Panc1 (cell line): ENCODE measurements around the gene OR5B2. TPM values are rescaled to one million over a fixed set of nuclear protein-coding genes. Genes with fewer than 3 reads are reported as not detected.

Source experiments
- ATAC-seq: fragments of 200-7000 bp; cut with Tn5 transposase; 2 replicates; pipeline ENCODE4 v1.9.1; 2020; ENCODE audit warnings: mild to moderate bottlenecking, moderate library complexity
- Bru-seq: library from RNA; stranded (reverse); fragments of 400-500 nt; gene quantifications from one replicate; lab custom pipeline; 2021; lab: Mats Ljungman, UMichigan
- BruChase-seq, 2 experiments: library from RNA; stranded (reverse); fragments of 400-500 nt; gene quantifications; one replicate each; lab custom pipeline; 2021; lab: Mats Ljungman, UMichigan
- BruUV-seq: library from RNA; stranded (reverse); fragments of 400-500 nt; replicated peaks from 2 replicates; lab custom pipeline; 2021; lab: Mats Ljungman, UMichigan
- CTCF ChIA-PET: fragments of 300-600 bp; sonication (Branson Sonifier 250); formaldehyde crosslinking; loops from one replicate; lab custom pipeline; 2022; ENCODE audit warnings: antibody characterized with exemption; lab: Charles Lee
- POLR2A ChIA-PET: fragments of 300-600 bp; sonication (Branson Sonifier 250); formaldehyde crosslinking; loops from one replicate; lab custom pipeline; 2022; ENCODE audit warnings: antibody characterized with exemption; lab: Charles Lee
- DNase-seq: peaks from one replicate; pipeline ENCODE4 v3.0.0-alpha.2; 2010; ENCODE audit warnings: low read depth, low spot score
- H3K27ac ChIP-seq: 2 replicates; pipeline ENCODE4 v1.5.1; 2011; ENCODE audit warnings: mild to moderate bottlenecking, low read length, inconsistent platforms
- H3K27me3 ChIP-seq: fragments of 200-500 bp; sonication (Bioruptor generic); 2 replicates; pipeline ENCODE4 v1.6.0; 2014; ENCODE audit warnings: low read length, inconsistent platforms; ENCODE audit not compliant: control insufficient read depth, insufficient read depth
- H3K36me3 ChIP-seq: fragments of 200-500 bp; sonication (Bioruptor generic); 2 replicates; pipeline ENCODE4 v1.5.1; 2014; ENCODE audit warnings: inconsistent platforms, mild to moderate bottlenecking, low read length, moderate library complexity; ENCODE audit not compliant: control insufficient read depth, insufficient read depth
- H3K4me1 ChIP-seq: 2 replicates; pipeline ENCODE4 v1.5.1; 2011; ENCODE audit warnings: inconsistent platforms, mild to moderate bottlenecking, low read length, moderate library complexity; ENCODE audit not compliant: control insufficient read depth, insufficient read depth
- H3K4me3 ChIP-seq, 2 experiments: 2 replicates each; pipeline ENCODE4 v1.5.1; 2011 to 2012; ENCODE audit warnings: low read depth in 2 of 2, low read length in 2 of 2, mild to moderate bottlenecking in 2 of 2, inconsistent platforms in 1 of 2, moderate library complexity in 1 of 2
- H3K9me3 ChIP-seq: fragments of 200-500 bp; sonication (Bioruptor generic); 2 replicates; pipeline ENCODE4 v1.5.1; 2014; ENCODE audit warnings: low read depth, mild to moderate bottlenecking, inconsistent platforms, low read length, moderate library complexity; ENCODE audit not compliant: control insufficient read depth, insufficient read depth
- POLR2AphosphoS5 ChIP-seq: IDR thresholded peaks from 2 replicates; pipeline ENCODE4 v1.6.1; 2012; ENCODE audit warnings: mild to moderate bottlenecking, low read depth, low read length, moderate library complexity
- REST ChIP-seq, 2 experiments: IDR thresholded peaks; 2 replicates each; pipeline ENCODE4 v1.6.1; 2011 to 2012; ENCODE audit warnings: low read depth in 2 of 2, control low read depth in 1 of 2, low read length in 1 of 2, mild to moderate bottlenecking in 1 of 2, moderate library complexity in 1 of 2; ENCODE audit not compliant: insufficient read depth in 1 of 2
- SIN3A ChIP-seq: IDR thresholded peaks from 2 replicates; pipeline ENCODE4 v1.6.1; 2012; ENCODE audit warnings: low read depth, mild to moderate bottlenecking, low read length, moderate library complexity, borderline replicate concordance; ENCODE audit not compliant: insufficient read depth
- TCF7L2 ChIP-seq: IDR thresholded peaks from 2 replicates; pipeline ENCODE4 v1.6.1; 2011; ENCODE audit warnings: mild to moderate bottlenecking, low read depth, low read length, inconsistent platforms
- in situ Hi-C: cut with HindIII; loops from 2 replicates; pipeline ENCODE4 v1.10.0; 2016; ENCODE audit warnings: low sequenced_read_pairs, low pct_unique_long_range_greater_than_20kb
- intact Hi-C: fragments of 100-400 bp; cut with micrococcal nuclease; formaldehyde crosslinking; loops from one replicate; pipeline ENCODE4 v1.10.0; 2022; ENCODE audit not compliant: unreplicated experiment
- long read RNA-seq: library from polyadenylated mRNA; unstranded; transcript quantifications from one replicate; pipeline ENCODE4 v2.0.0, GENCODE V29; 2021; ENCODE audit not compliant: unreplicated experiment
- polyA plus RNA-seq: library from polyadenylated mRNA; unstranded; fragments of >200 nt; gene quantifications from one replicate; pipeline ENCODE4 v1.2.1, GENCODE V29; 2012; ENCODE audit warnings: missing spikeins; ENCODE audit not compliant: insufficient read length
- total RNA-seq: library from RNA; stranded (reverse); gene quantifications from one replicate; pipeline ENCODE4 v1.2.1, GENCODE V29; 2021; ENCODE audit not compliant: unreplicated experiment
- TF ChIP-seq, protein P1 (sequence below): fragments of 450-650 bp; IDR thresholded peaks from 2 replicates; pipeline ENCODE4 v1.5.1; 2017; ENCODE audit warnings: mild to moderate bottlenecking

Gene OR5B2
- total RNA-seq (not detected), Bru-seq, nascent RNA (percentile 17 among the genes with signal in this experiment), BruChase-seq, experiment 1, labeled RNA remaining after a 2-hour chase (percentile 17 among the genes with signal in this experiment), BruChase-seq, experiment 2, labeled RNA remaining after a 6-hour chase (percentile 11 among the genes with signal in this experiment)
- polyA plus RNA-seq: not detected
- long read RNA-seq: 0 reads

DNA sequence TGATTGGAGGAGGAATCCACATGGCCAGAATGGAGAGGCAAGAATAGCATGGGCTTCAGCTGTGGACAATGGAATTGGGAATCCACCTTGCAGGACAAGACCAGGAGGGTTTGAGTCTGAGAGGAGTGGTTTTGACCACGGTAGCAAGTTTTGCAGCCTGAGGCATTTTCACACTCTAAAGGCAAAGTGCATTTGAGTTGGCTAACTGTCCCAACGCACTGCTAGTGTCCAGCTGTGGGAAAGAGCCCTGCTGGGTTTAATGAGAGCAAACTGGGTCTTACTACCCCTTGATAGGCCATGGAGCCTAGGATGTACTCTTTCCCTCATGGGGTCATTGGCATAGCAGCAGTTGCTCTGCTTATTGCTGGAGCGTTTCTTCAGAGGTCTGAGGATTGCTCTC, at the start of gene OR5B2:
Gene OR5B2, minus strand, starts transcription at position 101 of the 400 bp plus-strand sequence. CDS start 4,860 bp downstream, outside the sequence.
- H3K27ac ChIP-seq: no peak within 1 kb of the TSS
- TF ChIP-seq, protein P1, sequence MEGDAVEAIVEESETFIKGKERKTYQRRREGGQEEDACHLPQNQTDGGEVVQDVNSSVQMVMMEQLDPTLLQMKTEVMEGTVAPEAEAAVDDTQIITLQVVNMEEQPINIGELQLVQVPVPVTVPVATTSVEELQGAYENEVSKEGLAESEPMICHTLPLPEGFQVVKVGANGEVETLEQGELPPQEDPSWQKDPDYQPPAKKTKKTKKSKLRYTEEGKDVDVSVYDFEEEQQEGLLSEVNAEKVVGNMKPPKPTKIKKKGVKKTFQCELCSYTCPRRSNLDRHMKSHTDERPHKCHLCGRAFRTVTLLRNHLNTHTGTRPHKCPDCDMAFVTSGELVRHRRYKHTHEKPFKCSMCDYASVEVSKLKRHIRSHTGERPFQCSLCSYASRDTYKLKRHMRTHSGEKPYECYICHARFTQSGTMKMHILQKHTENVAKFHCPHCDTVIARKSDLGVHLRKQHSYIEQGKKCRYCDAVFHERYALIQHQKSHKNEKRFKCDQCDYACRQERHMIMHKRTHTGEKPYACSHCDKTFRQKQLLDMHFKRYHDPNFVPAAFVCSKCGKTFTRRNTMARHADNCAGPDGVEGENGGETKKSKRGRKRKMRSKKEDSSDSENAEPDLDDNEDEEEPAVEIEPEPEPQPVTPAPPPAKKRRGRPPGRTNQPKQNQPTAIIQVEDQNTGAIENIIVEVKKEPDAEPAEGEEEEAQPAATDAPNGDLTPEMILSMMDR: no peak
- TF ChIP-seq TCF7L2 (no peak), SIN3A (no peak), REST (IDR thresholded peaks at IDR 0.05; ENCODE audit: insufficient read depth in 1 of 2, low read depth in 2 of 2, low read length in 1 of 2) (no peak), POLR2AphosphoS5 (no peak)
- H3K4me3 ChIP-seq: no peak within 1 kb of the TSS
- H3K9me3 ChIP-seq: no peaks in the 10 kb centered on the region
- H3K4me1 ChIP-seq: no peaks in the 10 kb centered on the region
- BruUV-seq: no TSS peak
- no peak for ATAC-seq
- in situ Hi-C loops: no loop called here
- intact Hi-C loops: no loop called here
- CTCF ChIA-PET: no interaction called here
- no peaks in the 10 kb centered on the region for H3K27me3 ChIP-seq
- POLR2A ChIA-PET: no interaction called here
- H3K36me3 ChIP-seq: no peaks in the 10 kb centered on the region
- no peak for DNase-seq

- Histone ChIP-seq H3K36me3 (no peaks in the 10 kb centered on the region), H3K9me3 (no peaks in the 10 kb centered on the region), H3K4me1 (no peaks in the 10 kb centered on the region), H3K4me3 (no peak overlapping the region), H3K27ac (no peak overlapping the region), H3K27me3 (no peaks in the 10 kb centered on the region)
- POLR2A ChIA-PET: no interaction called here
- no TSS peak for BruUV-seq
- in situ Hi-C loops: no loop called here
- intact Hi-C loops: no loop called here
- TF ChIP-seq SIN3A (no peak), REST (IDR thresholded peaks at IDR 0.05; ENCODE audit: insufficient read depth in 1 of 2, low read depth in 2 of 2, low read length in 1 of 2) (no peak), POLR2AphosphoS5 (no peak)
- TF ChIP-seq, protein P1: no peak
- CTCF ChIA-PET: no interaction called here
- DNase-seq (no peak), ATAC-seq (no peak)
These were observed 44.0 kb upstream of the OR5B2 start for GRCh38 chr11:58471892-58472291.
